HPDE6-E6E7 (cell line): ENCODE measurements around the gene RBM47.
"Not testable (repeated sequence)": the region's sequence is repeated elsewhere in the genome, so short reads cannot be mapped to it uniquely, and the experiment has no call there.

ENCODE experiments used
- DNase-seq: peaks from one replicate; pipeline ENCODE4 v3.0.0; 2011; ENCODE audit warnings: missing footprints; ENCODE audit errors: extremely low spot score

Gene RBM47

GRCh38 chr4:40563401-40563800, 66.3 kb downstream of the RBM47 start:
- no peak for DNase-seq

DNA sequence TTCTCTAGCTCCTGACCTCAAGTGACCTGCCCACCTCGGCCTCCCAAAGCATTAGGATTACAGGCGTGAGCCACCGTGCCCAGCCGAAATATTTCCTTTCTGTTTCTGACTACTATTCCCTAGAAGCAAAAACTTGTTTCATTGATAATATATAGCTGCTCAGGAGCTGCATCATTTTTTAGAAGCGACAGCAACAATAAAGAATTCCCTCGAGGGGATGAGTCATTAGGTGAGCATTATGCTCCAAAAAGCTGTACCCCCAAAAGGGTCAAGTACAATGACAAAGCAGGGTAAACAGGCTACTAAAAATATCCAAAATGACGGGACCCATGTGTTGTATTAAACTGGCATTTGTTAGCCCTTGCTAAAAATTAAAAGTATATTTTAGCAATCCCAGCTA, 67.0 kb downstream of the RBM47 start:
- no peak for DNase-seq

DNA sequence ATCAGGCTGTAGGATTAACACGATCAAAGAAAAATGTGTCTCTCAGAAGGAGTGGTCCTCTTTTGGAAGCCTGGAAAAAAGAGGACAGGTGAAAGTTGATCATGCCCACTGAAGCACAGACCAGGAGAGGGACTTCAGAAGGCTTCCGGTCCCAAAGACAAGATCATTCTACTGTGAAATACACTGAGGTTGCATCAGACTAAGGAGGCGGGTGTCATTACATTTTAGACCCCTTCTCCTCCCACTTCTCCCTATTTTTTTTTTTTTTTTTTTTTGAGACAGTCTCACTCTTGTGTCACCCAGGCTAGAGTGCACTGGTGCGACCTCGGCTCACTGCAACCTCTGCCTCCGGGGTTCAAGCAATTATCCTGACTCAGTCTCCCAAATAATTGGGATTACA, 67.5 kb downstream of the RBM47 start:
- DNase-seq: no peak

DNA sequence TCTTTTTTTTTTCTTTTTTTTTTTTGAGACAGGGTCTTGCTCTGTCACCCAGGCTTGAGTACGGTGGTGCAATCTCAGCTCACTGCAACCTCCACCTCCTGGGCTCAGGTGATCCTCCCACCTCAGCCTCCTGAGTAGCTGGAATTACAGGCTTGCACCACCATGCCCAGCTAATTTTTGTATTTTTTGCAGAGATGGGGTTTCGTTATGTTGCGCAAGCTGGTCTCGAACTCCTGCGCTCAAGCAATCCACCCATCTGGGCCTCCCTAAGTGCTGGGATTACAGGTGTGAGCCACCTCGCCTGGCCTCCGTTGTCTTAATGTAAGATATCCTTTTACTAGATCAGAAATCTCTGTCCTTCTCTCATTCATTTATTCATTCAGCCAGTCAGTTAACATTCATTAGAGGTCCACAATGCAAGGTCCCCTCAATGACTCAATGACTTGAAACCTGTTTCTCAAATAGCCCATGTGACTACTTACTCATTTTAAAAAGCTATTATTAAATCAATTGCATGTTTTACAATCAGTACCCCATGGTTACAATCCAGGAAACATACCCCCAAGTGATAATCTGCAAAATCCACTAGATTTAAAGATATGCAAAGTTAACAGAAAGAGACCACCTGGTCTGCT, 68.0 kb downstream of the RBM47 start:
- not testable (repeated sequence) for DNase-seq

DNA sequence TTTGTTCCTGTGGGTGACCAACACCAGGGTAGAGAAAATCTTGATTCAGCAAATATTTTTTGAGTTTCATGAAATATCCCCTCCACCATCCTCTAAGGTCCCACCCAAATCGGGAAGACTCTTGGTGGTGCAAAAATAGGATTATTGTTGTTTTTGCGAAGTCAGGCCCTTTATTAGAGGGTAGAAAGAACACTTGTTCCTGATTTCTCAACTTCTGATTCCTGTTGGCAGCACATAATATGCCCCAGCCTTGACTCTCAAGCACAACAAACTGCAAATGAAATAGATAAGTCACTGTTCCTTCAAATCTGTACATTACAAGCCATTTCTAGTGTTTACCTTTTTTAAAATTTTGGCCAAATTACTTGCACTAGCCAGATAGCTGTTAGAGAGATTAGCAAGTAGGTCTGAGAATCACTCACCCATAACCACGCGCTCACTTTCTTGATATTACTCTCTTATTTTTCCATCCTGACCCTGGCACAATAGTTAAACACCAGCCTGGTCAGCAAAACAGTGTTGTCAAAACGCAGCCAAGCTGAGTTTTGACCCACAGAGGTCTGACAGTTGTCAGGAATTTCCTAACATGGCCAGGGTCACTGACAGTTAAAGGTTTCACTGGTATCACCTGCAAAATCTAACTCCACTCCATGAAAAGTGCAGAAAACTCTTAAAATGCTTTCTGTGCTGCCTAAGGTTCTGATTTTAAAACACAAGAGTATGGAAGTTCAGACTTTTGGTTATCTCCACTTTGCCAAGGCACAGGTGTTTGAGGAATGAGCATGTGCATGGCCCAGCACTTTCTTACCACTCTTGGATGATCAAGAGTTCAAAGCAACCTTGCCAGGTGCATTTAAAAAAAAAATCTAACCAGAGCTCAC, 69.8 kb downstream of the RBM47 start:
- no peak for DNase-seq

GRCh38 chr4:40557736-40558135, 71.9 kb downstream of the RBM47 start:
- no peak for DNase-seq

DNA sequence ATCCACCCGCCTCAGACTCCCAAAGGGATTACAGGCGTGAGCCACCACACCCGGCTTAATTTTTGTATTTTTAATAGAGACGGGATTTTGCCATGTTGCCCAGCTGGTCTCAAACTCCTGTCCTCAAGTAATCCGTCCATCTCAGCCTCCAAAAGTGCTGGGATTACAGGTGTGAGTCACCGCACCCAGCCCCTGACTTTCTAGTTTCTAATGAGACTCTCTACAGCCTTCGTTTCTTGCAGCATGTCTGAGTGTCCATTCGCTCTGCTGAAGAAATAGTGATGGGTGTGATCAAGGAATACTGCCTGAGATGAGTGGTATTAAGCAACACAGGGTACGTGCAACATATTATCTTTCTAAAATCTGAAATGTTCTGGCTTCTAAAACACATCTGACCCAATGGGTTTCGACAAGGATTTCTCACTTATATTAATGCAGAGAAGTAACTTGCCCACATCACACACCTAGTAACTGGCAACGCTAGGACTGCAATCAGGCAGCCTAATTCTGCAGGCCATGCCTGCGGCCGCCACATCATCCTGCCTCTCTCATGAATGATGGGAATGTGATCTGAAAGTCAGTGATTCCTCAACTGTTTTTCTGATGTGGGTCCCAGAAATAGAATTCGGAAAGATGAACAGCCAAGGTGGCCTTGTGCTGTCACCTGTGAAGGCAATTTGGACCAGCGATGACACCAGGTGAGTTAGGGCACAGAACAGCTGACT, 74.3 kb downstream of the RBM47 start:
- no peak for DNase-seq

GRCh38 chr4:40554641-40555040, 75.0 kb downstream of the RBM47 start:
- DNase-seq: not testable (repeated sequence)

GRCh38 chr4:40553995-40554394, 75.7 kb downstream of the RBM47 start:
- no peak for DNase-seq

DNA sequence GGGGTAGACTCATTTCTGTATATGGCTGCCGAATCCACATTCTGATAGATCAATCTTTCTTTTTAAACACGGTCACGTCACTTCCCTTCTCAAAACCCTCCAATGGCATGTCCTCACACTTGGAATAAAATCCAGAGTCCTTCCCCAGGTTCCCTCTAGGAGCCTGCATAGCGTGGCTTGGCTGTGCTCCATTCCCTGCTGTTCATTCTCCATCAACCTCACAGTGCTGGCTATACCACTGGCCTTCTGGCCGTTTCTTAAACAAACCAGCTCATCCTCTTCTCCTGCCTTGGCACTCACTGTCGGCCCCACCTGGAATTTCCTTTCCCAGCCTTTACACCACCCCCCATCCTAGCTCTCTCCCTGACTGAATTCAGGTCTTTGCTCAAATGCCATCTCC, 77.1 kb downstream of the RBM47 start:
- DNase-seq: no peak

GRCh38 chr4:40551568-40552136, 78.0 kb downstream of the RBM47 start:
- DNase-seq: not testable (repeated sequence)

DNA sequence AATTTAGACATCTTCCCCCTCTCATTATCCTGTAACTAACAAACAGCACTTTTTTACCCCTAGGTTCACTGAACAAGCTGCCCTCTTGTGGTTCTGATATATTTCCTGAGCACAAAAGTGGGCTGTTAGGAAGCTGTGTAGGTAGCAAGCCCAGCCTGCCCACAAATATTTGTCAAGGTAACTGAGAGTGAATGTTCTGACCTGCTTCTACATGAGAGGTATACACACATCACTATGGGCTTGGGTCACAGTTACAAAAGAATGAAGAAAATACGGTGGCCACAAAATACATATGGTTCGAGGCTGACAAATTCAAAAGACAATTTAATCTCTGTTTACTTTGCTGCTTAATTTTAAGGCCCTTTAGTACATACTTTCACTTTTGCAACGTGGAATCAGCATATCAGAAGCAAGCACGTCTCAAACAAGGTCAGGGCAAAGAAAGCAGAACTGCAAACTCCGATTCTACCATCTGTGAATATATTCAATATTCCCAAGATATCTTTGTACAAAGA, 78.7 kb downstream of the RBM47 start:
- peak; percentile 36 for DNase-seq

- DNase-seq: no peak
These were observed 79.5 kb downstream of the RBM47 start for GRCh38 chr4:40550196-40550595.

GRCh38 chr4:40548256-40548655, 81.4 kb downstream of the RBM47 start:
- DNase-seq: no peak

DNA sequence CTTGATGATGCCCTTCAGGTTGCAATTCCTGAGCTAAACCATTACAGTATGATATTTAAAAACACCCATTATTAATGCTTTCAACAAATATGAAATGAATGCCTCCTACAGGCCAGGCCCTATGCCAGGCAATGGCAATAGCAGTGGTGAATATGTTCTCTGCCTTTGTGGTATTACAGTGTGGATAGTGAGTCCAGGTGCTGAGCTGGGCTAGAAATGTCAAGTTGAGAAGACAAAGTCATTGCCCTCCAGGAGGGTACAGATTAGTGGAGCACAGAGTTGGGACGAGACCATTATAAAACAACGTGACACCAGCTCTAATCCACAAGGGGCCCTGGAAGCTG, 81.9 kb downstream of the RBM47 start:
- no peak for DNase-seq

DNA sequence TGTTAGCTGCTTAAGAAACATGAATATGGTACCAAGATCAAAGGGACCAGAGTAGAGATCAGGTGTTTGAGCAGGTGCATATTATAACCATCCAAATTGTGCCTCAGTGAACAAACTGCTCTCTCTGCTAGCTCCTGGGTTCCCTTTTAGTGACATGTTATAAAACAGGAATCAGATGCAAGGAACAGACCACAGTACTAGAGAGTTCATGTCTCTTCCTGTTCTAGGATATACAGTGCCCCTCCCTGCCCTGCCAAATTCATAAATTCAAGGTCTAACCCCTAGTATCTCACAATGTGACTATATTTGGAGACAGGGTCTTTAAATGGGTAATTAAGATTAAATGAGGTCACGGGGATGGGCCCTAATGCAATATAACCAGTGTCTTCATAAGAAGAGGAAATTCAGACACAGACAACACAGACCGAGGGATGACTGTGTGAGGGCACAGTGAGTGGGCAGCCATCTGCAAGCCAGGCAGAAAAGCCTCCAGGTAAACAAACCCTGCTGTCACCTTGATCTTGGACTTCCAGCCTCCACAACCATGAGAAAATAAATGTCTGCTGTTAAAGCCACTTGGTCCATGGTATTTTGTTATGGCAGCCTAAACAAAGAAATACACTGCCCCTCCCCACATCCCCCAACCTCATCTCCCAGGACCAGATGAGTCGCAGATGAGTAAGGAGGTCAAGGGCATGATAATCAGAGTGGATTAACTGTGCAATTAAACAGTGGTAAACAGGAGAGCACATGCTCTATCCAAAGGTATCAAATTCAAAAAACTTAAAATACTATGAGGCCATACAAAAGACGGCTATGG, 82.5 kb downstream of the RBM47 start:
- DNase-seq: no peak

DNA sequence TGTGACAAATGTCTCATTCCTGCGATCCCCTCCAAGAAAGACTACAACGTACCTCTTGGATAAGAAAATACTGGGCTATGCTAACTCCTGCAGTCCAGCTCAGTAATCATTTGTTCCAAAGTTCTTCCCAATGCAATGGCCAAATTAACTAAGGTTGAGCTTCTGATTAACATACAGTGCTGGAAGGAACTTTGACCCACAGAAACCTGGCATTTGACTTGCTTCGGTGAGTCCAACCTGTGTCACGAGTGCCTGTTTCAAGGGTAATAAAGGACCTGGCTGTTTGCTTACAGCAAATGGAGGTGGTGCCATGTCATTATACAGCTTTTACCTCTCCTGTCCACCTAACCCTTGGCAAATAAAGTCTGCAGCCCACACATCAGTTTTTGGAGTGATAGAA, 83.2 kb downstream of the RBM47 start:
- no peak for DNase-seq

- not testable (repeated sequence) for DNase-seq
These were observed 84.2 kb downstream of the RBM47 start for GRCh38 chr4:40545487-40545886.

DNA sequence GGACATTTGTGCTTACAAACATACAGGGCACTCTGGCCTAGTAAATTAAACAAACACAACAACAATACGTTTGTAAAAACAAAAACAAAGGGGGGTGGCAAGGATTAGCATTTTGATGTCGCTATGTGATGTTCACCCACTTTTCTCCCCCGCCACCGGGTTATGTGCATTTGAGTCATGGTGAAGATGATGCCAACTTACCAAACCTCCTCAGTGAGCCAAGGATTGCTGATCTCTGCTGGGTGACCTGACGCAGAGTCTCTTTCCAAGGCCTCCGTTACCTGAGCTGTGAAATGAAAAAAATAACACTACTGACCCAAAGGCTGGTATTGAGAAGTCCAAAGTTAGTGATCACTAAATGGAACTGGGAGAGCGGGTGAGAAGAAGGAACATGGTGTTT, 85.4 kb downstream of the RBM47 start:
- DNase-seq: no peak

GRCh38 chr4:40540800-40541199, 88.9 kb downstream of the RBM47 start:
- DNase-seq: no peak

- no peak for DNase-seq
These were observed 93.6 kb downstream of the RBM47 start for GRCh38 chr4:40536032-40536431.
